A549 treated with DMSO at 1 μM for 4 hours (cell line): ENCODE results near the gene SMAD7. TPM values are rescaled to one million over a fixed set of nuclear protein-coding genes. Genes with fewer than 3 reads are reported as not detected.

Experiments used
- total RNA-seq: library from RNA; stranded (reverse); fragments of 200-300 nt; extraction: Qiagen RNA extraction; gene quantifications from 5 replicates; pipeline ENCODE4 v1.2.3, GENCODE V29; 2022; ENCODE audit warnings: low read depth

The SMAD7 gene
- 21.9 to 28.9 TPM (median 25.4 TPM) in 5 replicates for total RNA-seq

GRCh38 chr18:48950536-48951447 lies at the start of gene SMAD7:
Gene SMAD7, minus strand, starts transcription at chr18:48950965. Its CDS starts 541 bp downstream, at chr18:48950424.

